Measurements from ENCODE around the gene ENC1.

- no peak for TF ChIP-seq CTCF (IDR thresholded peaks at IDR 0.05)
- TF ChIP-seq SMC3 (IDR thresholded peaks at IDR 0.05): no peak
- no peak for TF ChIP-seq NR3C1 (IDR thresholded peaks at IDR 0.05)
- TF ChIP-seq BHLHE40 (IDR thresholded peaks at IDR 0.05; ENCODE audit: low read depth, low read length): no peak
- TF ChIP-seq CEBPB (IDR thresholded peaks at IDR 0.05): no peak
- no peak for TF ChIP-seq HDAC2 (IDR thresholded peaks at IDR 0.05)
- TF ChIP-seq CBX2 (IDR thresholded peaks at IDR 0.05; ENCODE audit: borderline replicate concordance, low read depth): no peak
- TF ChIP-seq MAZ (IDR thresholded peaks at IDR 0.05; ENCODE audit: borderline replicate concordance, low read depth, low read length): no peak
- TF ChIP-seq NPAS2 (CRISPR knock-in tag; IDR thresholded peaks at IDR 0.05; ENCODE audit: borderline replicate concordance): no peak
- TF ChIP-seq POLR2A (IDR thresholded peaks at IDR 0.05; ENCODE audit: low read length): no peak
- no peak for TF ChIP-seq TP53 (CRISPR knock-in tag; IDR thresholded peaks at IDR 0.05)
- TF ChIP-seq MAX (IDR thresholded peaks at IDR 0.05): no peak
- no peak for TF ChIP-seq SREBF2 (IDR thresholded peaks at IDR 0.05)
- TF ChIP-seq CHD4 (IDR thresholded peaks at IDR 0.05; ENCODE audit: borderline replicate concordance): no peak
Measured at GRCh38 chr5:74669821-74670220, 29.3 kb upstream of the ENC1 start.

Data from A549 (cell line).